ENCODE measurements around the gene RSPRY1. TPM values are rescaled to one million over a fixed set of nuclear protein-coding genes. Genes with fewer than 3 reads are reported as not detected.

The RSPRY1 gene
- total RNA-seq, 6 experiments from 2014 or later: 18.0 to 26.1 (median 22.9) TPM

DNA sequence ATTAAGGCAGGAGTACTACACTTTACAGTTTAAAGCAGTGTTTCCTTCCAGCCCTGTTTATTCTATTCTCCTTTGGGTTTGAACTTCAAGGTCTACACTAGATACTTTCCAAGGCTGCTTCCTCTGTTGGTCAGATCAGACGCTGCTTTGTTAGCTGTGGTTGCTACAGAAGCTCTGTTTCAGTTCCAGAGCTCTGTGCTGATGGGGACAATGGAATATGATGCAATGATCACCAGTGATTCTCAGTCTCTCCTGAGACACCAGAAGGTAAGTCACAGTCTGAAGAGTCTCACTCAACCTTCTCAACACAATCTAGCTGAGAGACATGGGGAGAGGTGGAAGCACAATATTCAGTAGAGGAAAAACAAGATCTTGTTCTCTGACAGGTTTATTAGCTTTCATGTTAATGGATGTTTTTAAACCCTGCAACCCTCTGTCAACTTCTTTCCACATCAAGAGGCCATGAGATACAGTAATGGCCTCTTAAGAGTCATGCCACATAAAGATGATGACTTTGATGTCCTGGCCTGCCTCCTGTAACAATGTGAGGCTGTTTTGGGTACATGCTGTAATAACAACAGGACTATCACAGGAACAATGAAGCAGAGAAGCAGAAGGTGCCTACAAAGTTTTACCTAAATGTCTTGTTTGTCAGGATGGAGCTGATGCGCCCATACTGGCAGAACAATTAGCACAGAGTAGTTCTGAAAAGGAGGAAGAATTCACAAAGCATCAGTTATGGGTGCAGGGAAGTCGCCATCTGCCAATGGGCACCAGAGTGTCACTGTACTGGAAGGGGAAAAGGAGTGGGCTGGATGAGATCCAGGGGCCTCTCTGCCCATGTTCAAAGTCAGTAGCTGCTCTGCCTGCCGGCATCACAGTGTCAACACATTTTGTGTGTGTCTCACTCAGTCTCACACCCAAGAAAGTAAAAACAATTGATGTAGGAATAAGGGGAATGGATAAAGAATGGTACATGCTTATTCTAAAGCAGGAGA is 33.7 kb upstream of the RSPRY1 start:
- 89% methylated on average over 4 of the region's 4 CpGs for WGBS (ENCODE audit: insufficient coverage, low coverage, low lambda C conversion rate, missing lambda C conversion rate)
- Histone ChIP-seq H3K27me3 (no peaks in the 10 kb centered on the region), H3K36me3 (peaks cover 0 to 21% (median 8%) of the 10 kb centered on the region in 4 donors), H3K4me1 (peaks cover 0 to 7% (median 3%) of the 10 kb centered on the region in 4 donors), H3K9me3 (no peaks in the 10 kb centered on the region), H3K27ac (no peak overlapping the region), H3K4me3 (no peak overlapping the region)
- no peak for ATAC-seq
- DNase-seq: no peak
- intact Hi-C loops (cut with DNase I): no loop called here
- TF ChIP-seq, protein P1, sequence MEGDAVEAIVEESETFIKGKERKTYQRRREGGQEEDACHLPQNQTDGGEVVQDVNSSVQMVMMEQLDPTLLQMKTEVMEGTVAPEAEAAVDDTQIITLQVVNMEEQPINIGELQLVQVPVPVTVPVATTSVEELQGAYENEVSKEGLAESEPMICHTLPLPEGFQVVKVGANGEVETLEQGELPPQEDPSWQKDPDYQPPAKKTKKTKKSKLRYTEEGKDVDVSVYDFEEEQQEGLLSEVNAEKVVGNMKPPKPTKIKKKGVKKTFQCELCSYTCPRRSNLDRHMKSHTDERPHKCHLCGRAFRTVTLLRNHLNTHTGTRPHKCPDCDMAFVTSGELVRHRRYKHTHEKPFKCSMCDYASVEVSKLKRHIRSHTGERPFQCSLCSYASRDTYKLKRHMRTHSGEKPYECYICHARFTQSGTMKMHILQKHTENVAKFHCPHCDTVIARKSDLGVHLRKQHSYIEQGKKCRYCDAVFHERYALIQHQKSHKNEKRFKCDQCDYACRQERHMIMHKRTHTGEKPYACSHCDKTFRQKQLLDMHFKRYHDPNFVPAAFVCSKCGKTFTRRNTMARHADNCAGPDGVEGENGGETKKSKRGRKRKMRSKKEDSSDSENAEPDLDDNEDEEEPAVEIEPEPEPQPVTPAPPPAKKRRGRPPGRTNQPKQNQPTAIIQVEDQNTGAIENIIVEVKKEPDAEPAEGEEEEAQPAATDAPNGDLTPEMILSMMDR (IDR thresholded peaks at IDR 0.05): no peak
- no peak for TF ChIP-seq POLR2A (IDR thresholded peaks at IDR 0.05)

- WGBS (ENCODE audit: insufficient coverage, low coverage, low lambda C conversion rate, missing lambda C conversion rate): 92% methylated on average over 6 of the region's 6 CpGs
- no peak for DNase-seq
- intact Hi-C loops (cut with DNase I): no loop called here
- Histone ChIP-seq H3K9me3 (no peaks in the 10 kb centered on the region), H3K27me3 (no peaks in the 10 kb centered on the region), H3K4me1 (peaks cover 0 to 7% (median 3%) of the 10 kb centered on the region in 4 donors), H3K36me3 (peaks cover 0 to 21% (median 8%) of the 10 kb centered on the region in 4 donors), H3K4me3 (no peak overlapping the region), H3K27ac (no peak overlapping the region)
- TF ChIP-seq POLR2A (IDR thresholded peaks at IDR 0.05): no peak
- TF ChIP-seq, protein P1 (IDR thresholded peaks at IDR 0.05): no peak
- no peak for ATAC-seq
These were observed 32.3 kb upstream of the RSPRY1 start for GRCh38 chr16:57153841-57154240.

- Histone ChIP-seq H3K9me3 (no peaks in the 10 kb centered on the region), H3K27ac (no peak overlapping the region), H3K4me3 (no peak overlapping the region), H3K27me3 (no peaks in the 10 kb centered on the region), H3K36me3 (peaks cover 0 to 23% (median 8%) of the 10 kb centered on the region in 4 donors), H3K4me1 (peaks cover 0 to 7% (median 3%) of the 10 kb centered on the region in 4 donors)
- 63% methylated on average over 6 of the region's 6 CpGs for WGBS (ENCODE audit: insufficient coverage, low coverage, low lambda C conversion rate, missing lambda C conversion rate)
- ATAC-seq (no peak), DNase-seq (no peak)
- intact Hi-C loops (cut with DNase I): no loop called here
- no peak for TF ChIP-seq POLR2A (IDR thresholded peaks at IDR 0.05)
- TF ChIP-seq, protein P1 (IDR thresholded peaks at IDR 0.05): no peak
These were observed 30.3 kb upstream of the RSPRY1 start for GRCh38 chr16:57155702-57156350.

GRCh38 chr16:57156351-57156703 is 29.8 kb upstream of the RSPRY1 start:
- DNase-seq (no peak), ATAC-seq (peak; percentile 47 to 64 (median 52))
- no peaks in the 10 kb centered on the region for H3K9me3 ChIP-seq
- intact Hi-C loops (cut with DNase I): no loop called here
- 31% methylated on average over 4 of the region's 4 CpGs for WGBS (ENCODE audit: insufficient coverage, low coverage, low lambda C conversion rate, missing lambda C conversion rate)
- TF ChIP-seq, protein P1 (IDR thresholded peaks at IDR 0.05): no peak
- TF ChIP-seq POLR2A (IDR thresholded peaks at IDR 0.05): no peak
- no peak overlapping the region for H3K4me3 ChIP-seq
- H3K36me3 ChIP-seq: peaks cover 0 to 26% (median 8%) of the 10 kb centered on the region in 4 donors
- peaks cover 0 to 7% (median 3%) of the 10 kb centered on the region in 4 donors for H3K4me1 ChIP-seq
- H3K27me3 ChIP-seq: no peaks in the 10 kb centered on the region
- H3K27ac ChIP-seq: no peak overlapping the region

All from right lobe of liver (tissue), 6 donors.